Midbrain (tissue), 1 donor: Measurements from ENCODE around the gene PARPBP.
"Not testable (repeated sequence)": the region's sequence is repeated elsewhere in the genome, so short reads cannot be mapped to it uniquely, and the experiment has no call there.

ENCODE experiments used
- DNase-seq: peaks from one replicate; lab custom pipeline; 2025; lab: John Stamatoyannopoulos, UW

Gene PARPBP

DNA sequence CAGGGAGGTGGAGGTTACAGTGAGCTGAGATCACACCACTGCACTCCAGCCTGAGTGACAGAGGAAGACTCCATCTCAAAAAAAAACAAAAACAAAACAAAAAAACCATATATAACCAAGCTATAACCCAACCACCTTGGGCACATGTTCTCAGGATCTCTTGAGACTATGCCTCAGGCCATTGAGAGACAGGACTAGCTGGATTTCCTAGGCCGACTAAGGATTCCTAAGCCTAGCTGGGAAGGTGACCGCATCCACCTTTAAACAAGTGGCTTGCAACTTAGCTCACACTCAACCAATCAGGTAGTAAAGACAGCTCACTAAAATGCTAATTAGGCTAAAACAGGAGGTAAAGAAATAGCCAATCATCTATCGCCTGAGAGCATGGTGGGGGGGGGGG is 35.2 kb downstream of the PARPBP start:
- not testable (repeated sequence) for DNase-seq

DNA sequence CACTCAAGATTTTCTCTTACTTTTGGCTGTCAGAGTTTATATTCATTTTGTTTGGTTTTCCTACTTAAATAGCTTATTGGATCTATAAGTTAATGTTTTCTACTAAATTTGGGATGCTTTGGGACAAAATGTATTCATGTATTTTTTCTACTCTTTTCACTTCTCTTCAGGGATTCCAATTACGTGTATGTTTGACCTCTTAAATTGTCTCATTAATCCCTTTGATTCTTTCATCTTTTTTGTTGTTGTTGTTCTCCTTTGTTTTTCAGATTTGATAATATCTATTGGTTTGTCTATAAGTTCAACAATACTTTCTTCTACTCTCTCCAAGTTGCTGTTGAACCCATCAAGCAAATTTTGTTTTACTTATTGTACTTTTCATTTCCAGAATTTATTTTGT is 43.4 kb downstream of the PARPBP start:
- no peak for DNase-seq

DNA sequence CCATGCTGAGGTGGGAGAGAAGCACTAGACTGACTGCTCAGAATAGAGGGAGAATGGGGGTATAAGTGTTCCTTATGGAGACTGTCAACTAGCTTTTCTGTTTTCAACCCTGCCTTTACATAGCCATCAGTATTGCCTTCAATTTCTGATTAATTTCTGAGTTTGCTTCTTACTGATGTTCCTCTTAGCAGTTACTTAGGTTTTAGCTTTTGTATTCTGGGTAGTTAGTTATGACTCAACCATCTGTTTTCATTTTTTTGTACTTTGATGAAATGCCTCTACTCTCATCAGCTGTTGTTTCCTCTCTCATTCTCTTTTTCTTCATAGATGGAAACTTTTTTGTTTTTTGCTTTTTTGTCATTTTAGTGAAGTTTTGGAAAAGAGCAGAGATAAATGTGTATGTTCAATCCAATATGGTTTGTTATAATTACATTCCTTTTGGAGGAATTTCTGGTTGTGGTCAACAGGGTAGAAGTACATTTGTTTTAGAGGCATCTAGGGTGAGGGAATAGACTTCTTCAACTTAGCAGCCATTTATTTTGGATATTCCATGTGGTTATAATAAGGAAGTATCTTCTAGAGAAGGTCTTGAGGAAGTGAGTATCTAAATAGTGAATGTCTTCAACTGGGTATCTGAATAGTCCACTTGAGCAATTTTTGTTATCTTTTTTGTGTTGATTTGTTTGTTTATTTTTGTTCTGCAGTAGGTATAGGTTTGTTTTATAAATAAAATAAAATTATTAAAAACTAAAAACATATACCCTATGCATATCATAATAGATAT is 48.0 kb downstream of the PARPBP start:
- DNase-seq, result no peak

DNA sequence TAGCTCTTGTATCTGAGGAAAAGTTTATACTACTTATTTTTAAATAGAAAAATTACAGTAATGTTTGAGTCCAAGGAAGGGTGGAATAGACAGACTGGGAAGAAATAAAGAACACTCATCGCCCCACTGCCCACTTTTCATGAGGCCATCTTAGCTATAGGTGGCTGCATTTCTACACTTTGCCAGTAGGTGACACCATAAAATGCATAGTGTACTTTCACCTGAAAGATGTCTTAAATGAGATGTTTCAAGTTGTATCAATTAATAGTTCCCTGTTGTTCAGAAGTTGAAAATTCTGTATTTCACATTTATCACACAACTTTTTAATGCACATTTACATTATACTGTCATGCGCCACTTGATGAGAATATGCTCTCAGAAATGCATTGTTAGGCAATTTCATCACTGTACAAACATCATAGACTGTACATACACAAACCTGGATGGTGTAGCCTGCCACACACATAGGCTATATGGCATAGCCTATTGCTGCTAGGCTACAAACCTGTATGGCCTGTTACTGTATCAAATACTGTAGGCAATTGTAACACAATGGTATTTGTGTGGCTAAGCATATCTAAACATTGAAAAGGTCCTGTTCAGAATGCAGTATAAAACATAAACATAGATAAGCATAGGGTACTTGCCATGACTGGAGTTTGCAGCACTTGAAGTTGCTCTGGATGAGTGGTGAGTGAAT is 50.1 kb downstream of the PARPBP start:
- peak; percentile 5 for DNase-seq

DNA sequence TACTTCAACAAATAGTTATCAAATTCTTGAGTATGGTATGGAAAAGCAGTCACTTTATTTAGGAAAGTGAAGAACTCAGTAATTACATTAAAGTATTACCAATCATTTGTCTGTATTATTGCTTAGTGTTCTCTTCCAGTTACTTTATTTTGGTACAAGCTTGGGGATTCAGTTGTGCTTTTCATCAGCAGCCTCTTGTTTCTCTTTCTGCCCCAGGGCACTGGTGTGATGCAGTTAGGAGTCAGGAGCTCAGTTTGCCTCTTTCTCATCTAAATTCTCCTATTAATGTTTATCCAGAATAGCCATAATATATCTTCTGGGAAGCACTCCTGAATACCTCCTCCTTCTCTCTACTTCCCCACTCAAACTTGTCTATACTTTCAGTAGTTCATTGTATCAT is 52.0 kb downstream of the PARPBP start:
- no peak for DNase-seq

DNA sequence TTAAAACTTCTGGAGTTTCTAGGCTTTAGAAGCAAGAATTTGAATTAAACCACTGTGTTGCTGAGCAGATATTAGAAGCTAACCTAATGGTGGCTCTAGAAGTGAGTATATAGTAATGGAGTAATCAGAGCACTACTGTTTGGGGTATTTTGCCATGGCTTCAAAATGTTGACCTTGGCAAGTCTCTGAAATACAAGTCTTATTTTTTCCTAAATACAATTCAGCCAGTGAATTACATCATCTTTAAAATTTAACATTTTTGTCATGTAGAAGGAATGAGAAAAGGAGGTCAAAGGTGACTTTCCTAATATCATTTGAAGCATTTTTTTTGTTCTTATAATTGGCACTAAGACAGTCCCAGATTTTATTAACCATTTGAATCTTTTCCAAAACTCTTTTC is 52.5 kb downstream of the PARPBP start:
- no peak for DNase-seq

DNA sequence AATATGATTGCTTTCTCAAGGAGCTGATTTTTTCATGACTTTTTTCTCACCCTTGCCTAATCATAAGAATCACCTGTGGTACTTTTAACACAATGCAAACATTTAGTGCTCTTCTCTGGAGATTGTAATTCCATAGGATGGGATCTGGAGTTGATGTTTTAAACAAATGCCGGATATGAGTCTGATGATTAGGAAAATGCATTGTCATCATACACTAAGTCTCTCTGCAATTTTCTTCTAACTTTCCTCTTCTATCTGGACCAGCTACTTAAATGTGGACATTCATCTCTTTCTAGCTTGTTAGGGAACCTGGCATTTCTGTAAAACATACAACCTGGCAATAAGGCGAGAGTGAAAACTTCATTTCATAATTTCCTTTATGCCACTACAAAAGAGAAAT is 54.1 kb downstream of the PARPBP start:
- no peak for DNase-seq

DNA sequence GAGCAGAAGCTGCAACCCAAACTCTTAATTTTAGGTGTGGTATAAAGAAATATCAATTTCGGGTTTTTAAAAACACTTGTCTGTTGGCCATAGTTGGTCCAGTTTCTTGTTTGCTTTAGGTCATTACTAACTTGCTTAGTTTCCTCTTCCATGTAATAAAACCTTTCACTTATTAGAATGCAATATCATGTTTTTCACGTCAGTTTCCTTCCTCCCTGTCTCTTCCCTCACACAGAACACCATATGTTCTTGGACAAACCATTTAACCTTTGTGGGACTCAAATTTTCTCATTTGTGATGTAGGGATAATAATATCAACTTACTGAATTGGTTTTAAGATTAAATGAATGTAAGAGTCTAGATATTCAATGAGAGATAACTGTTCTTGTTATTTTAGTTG is 54.8 kb downstream of the PARPBP start:
- no peak for DNase-seq

DNA sequence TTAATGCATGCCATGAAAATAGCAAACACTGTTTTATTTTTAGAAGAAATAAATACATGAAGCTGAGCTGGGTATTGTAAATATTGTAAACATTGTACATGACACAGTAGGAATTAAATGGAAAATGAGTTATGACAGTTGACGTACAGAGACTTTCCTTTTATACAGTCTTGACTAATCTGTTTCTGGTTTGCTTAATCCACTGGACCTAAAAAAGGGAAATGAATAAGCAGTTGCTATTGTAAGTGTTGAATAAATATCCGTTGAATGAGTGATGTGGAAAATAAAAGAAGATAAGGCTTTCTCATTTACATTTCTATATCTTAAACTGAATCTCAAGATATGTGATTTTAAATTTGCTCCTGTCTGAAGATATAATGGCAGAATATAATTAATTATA is 62.7 kb downstream of the PARPBP start:
- no peak for DNase-seq

DNA sequence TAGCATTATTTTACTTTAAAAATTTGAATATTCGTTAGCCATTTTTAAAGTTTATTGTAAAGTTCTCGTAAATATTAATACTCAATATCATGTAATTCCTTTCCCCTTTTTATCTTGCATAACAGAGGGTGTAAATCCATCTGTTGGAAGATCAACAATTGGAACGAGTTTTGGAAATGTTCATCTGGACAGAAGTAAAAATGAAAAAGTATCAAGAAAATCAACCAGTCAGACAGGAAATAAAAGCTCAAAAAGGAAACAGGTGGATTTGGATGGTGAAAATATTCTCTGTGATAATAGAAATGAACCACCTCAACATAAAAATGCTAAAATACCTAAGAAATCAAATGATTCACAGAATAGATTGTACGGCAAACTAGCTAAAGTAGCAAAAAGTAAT is 75.8 kb downstream of the PARPBP start:
- no peak for DNase-seq

DNA sequence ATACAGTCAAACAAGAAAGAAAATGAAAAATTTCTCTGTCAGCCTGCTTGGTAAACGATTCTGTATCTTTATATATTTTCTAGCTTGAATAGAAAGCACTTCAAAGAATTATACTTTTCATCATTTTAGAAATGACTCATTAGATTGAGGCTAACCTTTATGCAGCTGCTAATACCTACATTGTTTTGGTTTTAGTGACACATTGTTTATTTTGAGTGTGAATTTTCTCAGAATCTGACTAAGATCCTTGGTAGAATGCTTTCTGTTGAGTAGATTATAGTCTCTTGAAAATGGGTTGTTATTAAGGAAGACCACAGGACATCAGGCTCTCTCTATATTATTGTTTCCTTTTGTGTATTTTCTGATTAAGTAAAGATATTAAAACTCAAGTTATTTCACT is 77.8 kb downstream of the PARPBP start, which contains the start of gene PMCH:
TSS of gene PMCH (minus strand) at position 45 of the 400 bp plus-strand sequence. CDS start 63 bp downstream, outside the sequence.
- no peak for DNase-seq

DNA sequence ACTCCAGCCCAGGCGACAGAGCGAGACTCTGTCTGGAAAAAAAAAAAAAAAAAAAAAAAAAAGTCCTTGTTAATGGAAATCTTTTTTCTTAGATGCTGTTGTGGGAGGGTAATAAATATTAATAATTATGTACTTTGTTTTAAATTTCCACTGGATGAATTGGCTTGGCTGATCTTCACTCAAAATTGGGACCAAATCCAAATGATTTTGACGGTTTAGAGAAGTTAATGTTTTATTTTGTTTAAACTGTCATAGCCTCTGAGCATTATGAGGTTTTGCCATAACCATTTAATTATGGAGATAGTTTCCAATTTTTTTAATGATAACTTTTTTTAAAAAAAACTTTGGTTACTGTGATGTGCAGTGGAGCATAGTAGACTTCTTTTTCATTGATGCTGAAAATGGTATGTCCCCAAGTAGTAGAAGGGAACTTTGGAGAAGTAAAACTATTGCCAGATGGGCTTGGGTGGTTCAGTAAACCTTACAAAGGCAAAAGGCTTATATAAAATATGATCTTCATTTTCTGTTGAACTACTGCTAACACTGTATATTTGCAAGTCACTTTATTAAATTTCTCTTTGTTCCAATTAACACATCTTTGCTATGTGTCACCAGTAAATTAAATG is 81.6 kb downstream of the PARPBP start:
- no peak for DNase-seq

DNA sequence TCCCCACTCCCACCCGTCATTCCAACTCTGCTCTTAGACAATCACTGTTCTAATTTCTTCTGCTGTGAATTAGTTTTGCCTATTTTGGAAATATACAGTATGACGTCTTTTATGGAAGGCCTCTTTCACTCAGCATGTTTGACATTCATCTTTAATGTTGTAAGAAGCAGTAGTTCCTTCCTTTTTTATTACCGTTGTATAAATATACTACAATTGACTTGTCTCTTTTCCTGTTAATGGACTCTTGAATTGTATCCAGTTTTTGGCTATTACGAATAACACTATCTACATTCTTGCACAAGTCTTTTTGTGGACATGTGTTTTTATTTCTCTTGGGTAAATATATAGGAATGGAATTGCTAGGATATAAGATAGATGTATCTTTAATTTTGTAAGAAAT is 82.6 kb downstream of the PARPBP start:
- DNase-seq, result no peak

DNA sequence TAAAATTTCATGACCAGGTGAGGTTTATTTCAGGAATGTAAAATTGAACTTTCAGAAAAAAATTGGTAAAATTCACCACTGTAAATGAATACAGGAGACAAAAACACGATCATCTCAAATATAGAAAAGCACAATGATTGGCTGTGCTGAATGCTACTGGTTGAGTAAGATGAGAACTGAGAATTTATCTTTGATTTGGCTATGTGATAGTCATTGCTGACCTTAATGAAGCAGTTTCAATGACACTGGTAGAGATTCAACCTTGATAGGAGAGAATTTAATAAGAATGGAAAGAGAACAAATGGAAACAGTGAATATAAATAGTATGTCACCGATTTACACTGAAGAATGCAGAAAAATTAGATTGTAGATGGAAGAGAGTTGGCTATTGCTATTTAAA is 84.0 kb downstream of the PARPBP start:
- no peak for DNase-seq

DNA sequence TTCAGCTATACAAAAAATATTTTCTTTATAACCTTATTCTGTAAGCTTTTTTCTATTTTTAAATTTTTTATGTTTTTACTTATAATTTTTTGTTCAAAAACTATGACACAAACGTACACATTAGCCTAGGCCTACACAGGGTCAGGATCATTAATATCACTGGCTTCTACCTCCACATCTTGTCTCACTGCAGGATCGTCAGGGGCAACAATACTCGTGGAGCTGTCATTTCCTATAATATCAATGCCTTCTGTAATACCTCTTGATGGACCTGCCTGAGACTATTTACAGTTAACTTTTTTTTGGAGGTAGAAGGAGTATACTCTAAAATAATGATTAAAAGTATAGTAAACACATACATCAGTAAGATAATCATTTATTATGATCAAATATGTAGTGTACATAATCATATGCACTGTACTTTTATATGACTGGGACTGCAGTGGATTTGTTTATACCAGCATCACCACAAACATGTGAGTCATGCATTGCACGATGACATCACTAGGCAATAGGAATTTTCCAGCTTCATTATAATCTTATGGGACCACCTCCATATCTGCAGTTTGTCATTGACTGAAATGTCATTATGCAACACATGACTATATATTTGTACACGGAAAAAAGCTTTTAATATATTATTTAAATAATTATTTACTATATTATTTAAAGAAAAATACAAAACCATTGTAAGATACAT is 96.2 kb downstream of the PARPBP start:
- DNase-seq, result no peak

DNA sequence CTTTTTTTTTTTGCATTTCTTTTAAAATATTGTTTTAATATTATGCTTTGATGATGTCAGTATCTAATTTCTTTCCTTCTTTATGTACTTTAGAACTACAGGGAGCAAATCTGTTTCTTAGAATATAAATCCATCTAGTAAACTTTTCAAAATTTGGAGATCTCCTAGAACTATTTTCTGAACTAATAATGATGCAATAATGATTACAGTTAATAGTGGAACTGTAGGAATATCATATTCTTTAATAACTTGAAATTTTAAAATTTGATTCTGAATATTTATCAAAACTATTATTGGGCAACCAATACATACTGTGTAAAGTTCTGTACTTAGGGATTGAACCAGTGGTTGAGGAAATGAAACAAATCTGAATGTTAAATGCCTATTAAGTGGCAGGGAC is 100.8 kb downstream of the PARPBP start:
- no peak for DNase-seq

DNA sequence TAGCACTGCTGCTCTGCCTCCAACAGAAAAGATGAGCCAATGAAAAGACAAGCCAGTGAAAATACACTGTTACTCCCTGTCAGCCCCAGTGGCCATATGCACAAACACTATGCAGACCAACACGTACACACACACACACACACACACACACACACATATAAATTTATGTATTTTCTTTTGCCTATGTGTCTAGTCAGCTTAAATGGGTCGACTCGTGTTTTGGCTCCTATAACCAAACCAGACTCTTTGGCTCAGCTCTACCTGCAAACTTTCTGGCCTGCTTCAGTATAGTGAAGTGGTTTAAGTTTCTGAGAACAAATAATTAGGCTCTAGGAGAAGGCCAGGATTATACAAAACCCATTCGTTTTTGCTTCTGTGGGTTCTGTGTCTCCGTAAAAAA is 108.0 kb downstream of the PARPBP start:
- no peak for DNase-seq

DNA sequence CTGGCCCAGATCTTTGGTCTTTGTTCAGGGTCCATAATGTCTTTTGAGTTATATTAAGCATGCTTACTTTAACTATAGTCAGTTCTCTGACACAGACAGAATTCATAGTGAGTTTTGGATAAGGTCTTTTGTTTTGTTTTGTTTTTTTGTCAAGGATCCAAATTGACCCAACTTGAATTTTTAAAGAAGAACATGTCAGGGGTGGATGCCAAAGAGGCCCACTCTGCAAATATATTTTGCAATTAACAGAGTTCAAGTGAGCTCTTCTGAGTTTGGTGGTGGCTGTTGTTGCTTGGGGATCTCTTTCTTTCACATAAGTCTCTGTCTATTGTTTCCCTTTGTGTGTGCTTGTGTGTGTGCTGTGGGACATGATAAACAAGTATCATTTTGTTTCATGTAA is 112.1 kb downstream of the PARPBP start:
- no peak for DNase-seq

DNA sequence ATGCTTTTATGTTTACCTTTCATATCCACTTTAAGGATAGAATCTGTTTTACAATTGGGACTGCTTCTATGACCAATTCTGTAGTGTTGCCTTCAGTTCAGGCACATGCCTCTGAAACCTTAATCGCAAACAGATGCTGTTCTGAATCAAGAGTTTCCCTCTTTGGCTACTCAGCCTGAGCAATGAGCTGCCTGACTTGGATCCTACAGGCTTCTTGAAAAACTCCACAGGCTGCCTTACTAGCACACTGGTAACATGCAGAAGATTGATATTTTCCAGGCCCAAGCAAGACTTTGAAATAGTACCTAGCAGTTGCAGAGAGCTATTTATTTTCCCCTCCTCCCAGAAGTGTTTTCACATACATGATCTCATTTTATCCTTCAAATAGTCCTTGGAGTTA is 112.5 kb downstream of the PARPBP start:
- DNase-seq, result no peak

DNA sequence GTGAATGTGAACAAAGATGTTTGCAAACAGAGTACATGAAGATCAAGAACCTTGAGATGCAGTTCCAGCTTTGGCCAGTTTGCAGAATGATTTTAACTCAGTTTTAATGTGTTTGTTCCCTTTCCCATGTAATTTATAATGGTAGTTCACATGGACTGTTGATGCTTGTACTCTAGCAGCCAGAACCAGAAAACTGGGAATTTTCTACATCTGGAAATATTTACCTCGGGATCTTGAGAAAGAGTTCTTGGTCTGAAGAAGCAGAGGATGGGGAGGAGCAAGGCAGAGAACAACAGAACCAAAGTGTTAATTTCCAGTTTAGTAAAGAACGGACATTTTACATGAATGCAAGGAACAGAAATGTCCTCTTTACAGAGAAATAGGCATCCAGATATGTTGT is 114.6 kb downstream of the PARPBP start:
- no peak for DNase-seq

DNA sequence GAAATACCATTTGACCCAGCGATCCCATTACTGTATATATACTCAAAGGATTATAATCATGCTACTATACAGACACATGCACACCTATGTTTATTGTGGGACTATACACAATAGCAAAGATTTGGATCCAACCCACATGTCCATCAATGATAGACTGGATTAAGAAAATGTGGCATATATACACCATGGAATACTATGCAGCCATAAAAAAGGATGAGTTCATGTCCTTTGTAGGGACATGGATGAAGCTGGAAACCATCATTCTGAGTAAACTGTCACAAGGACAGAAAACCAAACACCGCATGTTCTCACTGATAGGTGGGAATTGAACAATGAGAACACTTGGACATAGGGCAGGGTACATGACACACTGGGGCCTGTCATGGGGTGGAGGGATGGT is 120.9 kb downstream of the PARPBP start:
- not testable (repeated sequence) for DNase-seq
